Fibroblast of peridontal ligament (primary cell): ENCODE data around the gene GUCY1A1.
"Not testable (repeated sequence)": the region's sequence is repeated elsewhere in the genome, so short reads cannot be mapped to it uniquely, and the experiment has no call there.

ENCODE experiments used
- DNase-seq: peaks from one replicate; pipeline ENCODE4 v3.0.0-alpha.2; 2010; ENCODE audit errors: extremely low read depth

The GUCY1A1 gene

GRCh38 chr4:155666344-155667221, at the start of gene GUCY1A1:
GUCY1A1 (plus strand) TSS chr4:155666848; CDS start chr4:155696868, 30,020 bp downstream.
- DNase-seq = no peak

GRCh38 chr4:155617296-155617695, 49.4 kb upstream of the GUCY1A1 start:
- DNase-seq = peak; percentile 86

GRCh38 chr4:155618183-155618838, 48.3 kb upstream of the GUCY1A1 start:
- DNase-seq = no peak

- DNase-seq = peak; percentile 42
Measured at GRCh38 chr4:155620637-155621036, 46.0 kb upstream of the GUCY1A1 start.

GRCh38 chr4:155624478-155624877, 42.2 kb upstream of the GUCY1A1 start:
- DNase-seq = no peak

- no peak for DNase-seq
Measured at GRCh38 chr4:155626561-155626960, 40.1 kb upstream of the GUCY1A1 start.

- DNase-seq = peak; percentile 76
Measured at GRCh38 chr4:155629183-155629825, 37.3 kb upstream of the GUCY1A1 start.

- peak; percentile 82 for DNase-seq
Measured at GRCh38 chr4:155629956-155630355, 36.7 kb upstream of the GUCY1A1 start.

GRCh38 chr4:155632310-155632840, 34.3 kb upstream of the GUCY1A1 start:
- DNase-seq = no peak

GRCh38 chr4:155638195-155638965, 28.3 kb upstream of the GUCY1A1 start:
- no peak for DNase-seq

- no peak for DNase-seq
Measured at GRCh38 chr4:155639704-155640523, 26.7 kb upstream of the GUCY1A1 start.

GRCh38 chr4:155640751-155641150, 25.9 kb upstream of the GUCY1A1 start:
- no peak for DNase-seq

GRCh38 chr4:155643087-155643486, 23.6 kb upstream of the GUCY1A1 start:
- DNase-seq = no peak

- no peak for DNase-seq
Measured at GRCh38 chr4:155646001-155646400, 20.6 kb upstream of the GUCY1A1 start.

- not testable (repeated sequence) for DNase-seq
Measured at GRCh38 chr4:155650785-155651184, 15.9 kb upstream of the GUCY1A1 start.

- no peak for DNase-seq
Measured at GRCh38 chr4:155653052-155653451, 13.6 kb upstream of the GUCY1A1 start.

- no peak for DNase-seq
Measured at GRCh38 chr4:155656025-155656424, 10.6 kb upstream of the GUCY1A1 start.

GRCh38 chr4:155657169-155657568, 9.5 kb upstream of the GUCY1A1 start:
- peak; percentile 48 for DNase-seq

GRCh38 chr4:155657985-155658680, 8.5 kb upstream of the GUCY1A1 start:
- DNase-seq = no peak

GRCh38 chr4:155658681-155659064, 8.0 kb upstream of the GUCY1A1 start:
- DNase-seq = no peak
